ENCODE results near the gene DLD. TPM values are rescaled to one million over a fixed set of nuclear protein-coding genes. Genes with fewer than 3 reads are reported as not detected.
"Not testable (repeated sequence)": the region's sequence is repeated elsewhere in the genome, so short reads cannot be mapped to it uniquely, and the experiment has no call there.

The DLD gene
- total RNA-seq, 2 donors from 2014 or later, result 119 to 183 TPM

DNA sequence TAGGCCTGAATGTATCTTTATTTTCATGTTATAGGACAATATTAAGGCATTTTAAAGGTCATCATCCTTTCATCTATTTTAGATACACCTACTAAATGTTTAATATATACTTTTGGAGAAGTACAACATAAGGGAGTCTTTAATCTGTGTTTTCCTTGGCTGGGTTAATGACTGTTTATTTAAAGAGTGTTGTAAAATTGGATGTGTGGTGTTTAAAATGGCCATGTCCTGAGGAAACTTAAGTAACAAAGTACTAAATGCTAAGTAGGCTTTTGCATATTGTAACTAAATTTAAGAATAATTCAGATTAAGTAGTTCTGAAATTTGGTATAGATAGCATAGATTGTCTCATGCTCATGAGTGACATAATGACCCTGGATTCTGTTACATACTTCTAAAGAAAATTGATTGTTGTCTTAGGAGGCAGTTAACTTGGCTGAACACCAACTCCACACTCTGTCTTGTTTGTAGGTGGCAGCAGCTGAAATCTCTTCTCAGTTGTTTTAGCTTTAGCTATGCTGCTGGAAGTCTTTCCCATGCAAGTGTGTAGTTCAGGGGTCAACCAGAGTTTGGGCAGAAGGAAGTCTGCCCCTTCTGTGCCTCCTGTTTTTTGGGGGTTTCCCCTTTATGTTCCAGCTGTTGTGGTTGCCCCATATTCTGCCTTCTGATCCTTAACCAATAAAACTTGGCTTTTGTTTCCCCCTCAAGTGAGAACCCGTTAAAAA lies 29.2 kb downstream of the DLD start:
- intact Hi-C loops (cut with DNase I), result no loop called here
- TF ChIP-seq, protein P1, sequence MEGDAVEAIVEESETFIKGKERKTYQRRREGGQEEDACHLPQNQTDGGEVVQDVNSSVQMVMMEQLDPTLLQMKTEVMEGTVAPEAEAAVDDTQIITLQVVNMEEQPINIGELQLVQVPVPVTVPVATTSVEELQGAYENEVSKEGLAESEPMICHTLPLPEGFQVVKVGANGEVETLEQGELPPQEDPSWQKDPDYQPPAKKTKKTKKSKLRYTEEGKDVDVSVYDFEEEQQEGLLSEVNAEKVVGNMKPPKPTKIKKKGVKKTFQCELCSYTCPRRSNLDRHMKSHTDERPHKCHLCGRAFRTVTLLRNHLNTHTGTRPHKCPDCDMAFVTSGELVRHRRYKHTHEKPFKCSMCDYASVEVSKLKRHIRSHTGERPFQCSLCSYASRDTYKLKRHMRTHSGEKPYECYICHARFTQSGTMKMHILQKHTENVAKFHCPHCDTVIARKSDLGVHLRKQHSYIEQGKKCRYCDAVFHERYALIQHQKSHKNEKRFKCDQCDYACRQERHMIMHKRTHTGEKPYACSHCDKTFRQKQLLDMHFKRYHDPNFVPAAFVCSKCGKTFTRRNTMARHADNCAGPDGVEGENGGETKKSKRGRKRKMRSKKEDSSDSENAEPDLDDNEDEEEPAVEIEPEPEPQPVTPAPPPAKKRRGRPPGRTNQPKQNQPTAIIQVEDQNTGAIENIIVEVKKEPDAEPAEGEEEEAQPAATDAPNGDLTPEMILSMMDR (IDR thresholded peaks at IDR 0.05), result no peak
- H3K9me3 ChIP-seq, result no peaks in the 10 kb centered on the region
- no peak overlapping the region for H3K9ac ChIP-seq (ENCODE audit: low read depth in 2 of 2, low read length in 2 of 2)
- peaks cover 6% of the 10 kb centered on the region for H3K4me1 ChIP-seq
- H3K4me3 ChIP-seq, result no peak overlapping the region
- H3K36me3 ChIP-seq, result peaks cover 10% of the 10 kb centered on the region
- no peaks in the 10 kb centered on the region for H3K27me3 ChIP-seq
- DNase-seq, result no peak
- H3K27ac ChIP-seq, result no peak overlapping the region

DNA sequence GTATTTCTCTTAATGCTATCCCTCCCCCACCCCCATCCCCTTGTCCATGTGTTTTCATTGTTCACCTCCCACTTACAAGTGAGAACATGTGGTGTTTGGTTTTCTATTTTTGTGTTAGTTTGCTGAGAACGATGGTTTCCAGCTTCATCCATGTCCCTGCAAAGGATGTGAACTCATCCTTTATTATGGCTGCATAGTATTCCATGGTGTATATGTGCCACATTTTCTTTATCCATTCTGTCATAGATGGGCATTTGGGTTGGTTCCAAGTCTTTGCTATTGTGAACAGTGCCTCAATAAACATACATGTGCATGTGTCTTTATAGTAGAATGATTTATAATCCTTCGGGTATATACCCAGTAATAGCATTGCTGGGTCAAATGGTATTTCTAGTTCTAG lies 30.8 kb downstream of the DLD start:
- H3K4me3 ChIP-seq; H3K27me3 ChIP-seq; H3K27ac ChIP-seq; H3K9me3 ChIP-seq; intact Hi-C loops (cut with DNase I); DNase-seq; H3K9ac ChIP-seq (ENCODE audit: low read depth in 2 of 2, low read length in 2 of 2); H3K4me1 ChIP-seq: not testable (repeated sequence)
- peaks cover 17% of the 10 kb centered on the region for H3K36me3 ChIP-seq

DNA sequence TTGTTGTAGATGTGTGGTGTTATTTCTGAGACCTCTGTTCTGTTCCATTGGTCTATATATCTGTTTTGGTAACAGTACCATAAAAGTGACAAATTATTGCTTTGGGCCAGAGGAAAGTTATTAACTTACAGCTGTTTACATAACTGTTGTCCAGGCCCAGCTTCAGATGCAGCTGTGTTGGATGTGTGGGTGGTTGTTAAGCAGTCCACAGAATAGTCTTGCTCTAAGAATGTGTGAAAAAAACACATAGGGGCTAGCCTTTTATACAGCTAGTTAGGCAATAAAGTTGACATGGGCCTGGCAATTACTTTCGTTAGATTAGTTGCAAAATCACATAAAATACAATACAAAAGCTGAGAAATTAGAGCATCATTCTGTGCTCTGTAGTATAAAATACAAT lies 31.9 kb downstream of the DLD start:
- intact Hi-C loops (cut with DNase I), result no loop called here
- no peak overlapping the region for H3K27ac ChIP-seq
- no peak overlapping the region for H3K4me3 ChIP-seq
- peaks cover 17% of the 10 kb centered on the region for H3K36me3 ChIP-seq
- TF ChIP-seq, protein P1 (IDR thresholded peaks at IDR 0.05), result no peak
- no peaks in the 10 kb centered on the region for H3K9me3 ChIP-seq
- H3K4me1 ChIP-seq, result peaks cover 6% of the 10 kb centered on the region
- H3K9ac ChIP-seq (ENCODE audit: low read depth in 2 of 2, low read length in 2 of 2), result no peak overlapping the region
- H3K27me3 ChIP-seq, result no peaks in the 10 kb centered on the region
- DNase-seq, result no peak

DNA sequence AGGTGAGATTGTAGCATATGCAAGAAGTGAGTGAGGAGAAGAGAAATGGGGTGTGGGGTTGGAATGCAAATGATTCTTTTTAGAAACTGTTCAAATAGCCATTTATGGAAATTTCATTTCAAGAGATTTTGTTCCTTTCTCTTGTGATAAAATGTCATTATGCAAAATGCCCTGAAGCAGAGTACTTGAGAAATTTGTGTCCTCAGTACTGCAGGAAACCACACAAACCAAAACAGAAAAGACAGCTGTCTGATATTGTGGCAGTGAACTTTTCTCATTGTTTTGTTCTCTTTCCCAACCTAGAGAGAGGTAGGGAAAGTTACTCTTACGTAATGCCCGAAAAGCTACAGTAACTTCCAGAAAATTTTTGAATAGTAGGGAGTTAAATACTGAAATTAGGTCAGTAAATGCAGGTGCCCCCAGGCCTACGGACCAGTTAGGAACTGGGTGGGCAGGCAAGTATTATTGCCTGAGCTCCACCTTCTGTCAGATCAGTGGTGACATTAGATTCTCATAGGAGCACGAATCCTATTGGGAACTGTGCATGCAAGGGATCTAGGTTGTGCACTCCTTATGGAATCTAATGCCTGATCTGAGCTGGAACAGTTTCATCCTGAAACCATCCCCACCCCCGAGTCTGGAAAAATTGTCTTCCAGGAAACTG lies 34.0 kb downstream of the DLD start:
- Histone ChIP-seq H3K27ac (no peak overlapping the region), H3K27me3 (no peaks in the 10 kb centered on the region), H3K9me3 (no peaks in the 10 kb centered on the region), H3K36me3 (peaks cover 11% of the 10 kb centered on the region), H3K4me1 (peaks cover 6% of the 10 kb centered on the region), H3K9ac (ENCODE audit: low read depth in 2 of 2, low read length in 2 of 2) (no peak overlapping the region), H3K4me3 (no peak overlapping the region)
- TF ChIP-seq, protein P1 (IDR thresholded peaks at IDR 0.05), result no peak
- intact Hi-C loops (cut with DNase I), result no loop called here
- DNase-seq, result no peak

DNA sequence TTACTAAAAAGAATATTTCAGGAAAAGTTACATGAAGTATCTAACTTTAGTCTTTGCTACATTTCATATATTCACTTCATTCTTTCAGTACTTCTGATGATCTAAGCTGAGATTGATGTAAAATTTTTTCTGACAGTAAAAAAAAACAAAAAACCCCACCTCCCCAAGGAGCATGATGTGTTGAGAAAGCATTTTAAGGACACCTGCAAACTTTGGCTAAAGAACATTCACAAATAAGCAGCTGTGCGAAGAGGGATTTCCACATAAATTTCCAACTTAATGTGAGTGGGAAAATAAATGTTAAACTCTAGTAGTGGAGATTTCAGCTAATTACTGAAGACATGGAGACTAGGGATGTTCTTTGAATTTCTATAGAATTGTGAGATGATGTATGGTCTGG lies 35.5 kb downstream of the DLD start:
- H3K36me3 ChIP-seq, result peaks cover 11% of the 10 kb centered on the region
- intact Hi-C loops (cut with DNase I), result no loop called here

More for the DNA sequence above, 35.5 kb downstream of the DLD start:
- DNase-seq, result no peak
- TF ChIP-seq, protein P1 (IDR thresholded peaks at IDR 0.05), result no peak
- Histone ChIP-seq H3K27ac (no peak overlapping the region), H3K4me3 (no peak overlapping the region), H3K4me1 (no peaks in the 10 kb centered on the region), H3K9ac (ENCODE audit: low read depth in 2 of 2, low read length in 2 of 2) (no peak overlapping the region), H3K9me3 (no peaks in the 10 kb centered on the region), H3K27me3 (no peaks in the 10 kb centered on the region)
